ENCODE results near the gene SYNE2. TPM values are rescaled to one million over a fixed set of nuclear protein-coding genes. Genes with fewer than 3 reads are reported as not detected.
"Not testable (repeated sequence)": the region's sequence is repeated elsewhere in the genome, so short reads cannot be mapped to it uniquely, and the experiment has no call there.

SYNE2 gene
- polyA plus RNA-seq, 1 donor from 2014 or later, result 82.3 TPM

- H4K20me1 ChIP-seq (ENCODE audit: insufficient read depth); H3K9me2 ChIP-seq (ENCODE audit: insufficient read depth, low read length); H3K27ac ChIP-seq (ENCODE audit: low read length); H3K9ac ChIP-seq (ENCODE audit: low read length); H2AFZ ChIP-seq (ENCODE audit: low read depth, low read length); H3K4me2 ChIP-seq (ENCODE audit: low read length); H3K79me2 ChIP-seq (replicated peaks; ENCODE audit: insufficient read depth, low read length); H3K27me3 ChIP-seq (ENCODE audit: insufficient read depth, low read depth, low read length); H3K36me3 ChIP-seq (ENCODE audit: insufficient read depth, low read length); H3K9me3 ChIP-seq (ENCODE audit: low read length); H3K4me3 ChIP-seq (ENCODE audit: low read length); H3F3A ChIP-seq (ENCODE audit: insufficient read depth, low read length, poor library complexity, severe bottlenecking): not testable (repeated sequence)
These were observed 265.6 kb downstream of the SYNE2 start for GRCh38 chr14:64118403-64118742.

GRCh38 chr14:64118892-64119291, 266.1 kb downstream of the SYNE2 start:
- no peaks in the 10 kb centered on the region for H3F3A ChIP-seq (ENCODE audit: insufficient read depth, low read length, poor library complexity, severe bottlenecking)
- H3K4me3 ChIP-seq (ENCODE audit: low read length), result no peak overlapping the region
- H3K9ac ChIP-seq (ENCODE audit: low read length), result no peak overlapping the region
- H3K27ac ChIP-seq (ENCODE audit: low read length), result no peak overlapping the region
- H2AFZ ChIP-seq (ENCODE audit: low read depth, low read length), result no peak overlapping the region
- no peaks in the 10 kb centered on the region for H3K27me3 ChIP-seq (ENCODE audit: insufficient read depth, low read depth, low read length)
- H3K36me3 ChIP-seq (ENCODE audit: insufficient read depth, low read length), result no peaks in the 10 kb centered on the region
- H3K9me2 ChIP-seq (ENCODE audit: insufficient read depth, low read length), result no peaks in the 10 kb centered on the region
- H3K9me3 ChIP-seq (ENCODE audit: low read length), result no peaks in the 10 kb centered on the region
- TF ChIP-seq SMC3 (conservative IDR thresholded peaks at IDR 0.05; ENCODE audit: poor library complexity) (no peak), REST (IDR thresholded peaks at IDR 0.05; ENCODE audit: borderline replicate concordance) (no peak), EP300 (conservative IDR thresholded peaks at IDR 0.05; ENCODE audit: poor library complexity, severe bottlenecking) (no peak)
- H3K4me2 ChIP-seq (ENCODE audit: low read length), result no peak overlapping the region
- H4K20me1 ChIP-seq (ENCODE audit: insufficient read depth), result no peaks in the 10 kb centered on the region
- H3K79me2 ChIP-seq (replicated peaks; ENCODE audit: insufficient read depth, low read length), result no peaks in the 10 kb centered on the region

GRCh38 chr14:64119500-64119899, 266.7 kb downstream of the SYNE2 start:
- H3K36me3 ChIP-seq (ENCODE audit: insufficient read depth, low read length), result no peaks in the 10 kb centered on the region
- H3K9me2 ChIP-seq (ENCODE audit: insufficient read depth, low read length), result no peaks in the 10 kb centered on the region
- TF ChIP-seq REST (IDR thresholded peaks at IDR 0.05; ENCODE audit: borderline replicate concordance) (no peak), TAF1 (IDR thresholded peaks at IDR 0.05; ENCODE audit: low read depth) (no peak), RAD21 (conservative IDR thresholded peaks at IDR 0.05) (no peak), CTCF (IDR thresholded peaks at IDR 0.05; ENCODE audit: poor library complexity, severe bottlenecking) (no peak), EZH2 (IDR thresholded peaks at IDR 0.05; ENCODE audit: borderline replicate concordance, insufficient read depth, low read length, poor library complexity, severe bottlenecking) (no peak), EP300 (conservative IDR thresholded peaks at IDR 0.05; ENCODE audit: poor library complexity, severe bottlenecking) (no peak), SMC3 (conservative IDR thresholded peaks at IDR 0.05; ENCODE audit: poor library complexity) (no peak), MXI1 (conservative IDR thresholded peaks at IDR 0.05; ENCODE audit: poor library complexity, severe bottlenecking) (no peak)
- H3K27ac ChIP-seq (ENCODE audit: low read length), result no peak overlapping the region
- H3K9me3 ChIP-seq (ENCODE audit: low read length), result no peaks in the 10 kb centered on the region
- H3K27me3 ChIP-seq (ENCODE audit: insufficient read depth, low read depth, low read length), result no peaks in the 10 kb centered on the region
- H3K4me2 ChIP-seq (ENCODE audit: low read length), result no peak overlapping the region
- H3K4me3 ChIP-seq (ENCODE audit: low read length), result no peak overlapping the region
- H4K20me1 ChIP-seq (ENCODE audit: insufficient read depth), result no peaks in the 10 kb centered on the region
- H2AFZ ChIP-seq (ENCODE audit: low read depth, low read length), result no peak overlapping the region
- no peak overlapping the region for H3K9ac ChIP-seq (ENCODE audit: low read length)
- H3K79me2 ChIP-seq (replicated peaks; ENCODE audit: insufficient read depth, low read length), result no peaks in the 10 kb centered on the region
- H3F3A ChIP-seq (ENCODE audit: insufficient read depth, low read length, poor library complexity, severe bottlenecking), result no peaks in the 10 kb centered on the region

Measured in neural cell (in vitro differentiated cells).